T-cell (primary cell): ENCODE data around the gene RASA1. TPM values are rescaled to one million over a fixed set of nuclear protein-coding genes. Genes with fewer than 3 reads are reported as not detected.

Experiments
- ATAC-seq, 4 experiments: fragments of 200-7000 bp in 3 of 4; fragments of 150-1000 bp in 1 of 4; cut with Tn5 transposase; replicated peaks in 1 of 4; 1 replicate in 3 of 4; 2 replicates in 1 of 4; pipeline ENCODE4 v1.10.0; 2021; ENCODE audit warnings: moderate library complexity in 3 of 4, mild to moderate bottlenecking in 2 of 4, moderate number of reproducible peaks in 1 of 4
- CTCF ChIA-PET, 2 donors: fragments of 300-600 bp; sonication (Branson Sonifier 250); formaldehyde crosslinking; loops; one replicate each; lab custom pipeline; 2022; ENCODE audit warnings: antibody characterized with exemption in 2 of 2; lab: Charles Lee
- POLR2A ChIA-PET, 2 donors: fragments of 300-600 bp; sonication (Branson Sonifier 250); formaldehyde crosslinking; loops; one replicate each; lab custom pipeline; 2022; ENCODE audit warnings: antibody characterized with exemption in 2 of 2; lab: Charles Lee
- DNase-seq, 35 experiments: peaks; one replicate each; pipeline versions ENCODE4 v3.0.0 to v3.0.0-alpha.2; 2013 to 2023
- H3K27ac ChIP-seq: one replicate; pipeline ENCODE4 v1.5.1; 2013; ENCODE audit warnings: low read length
- H3K27me3 ChIP-seq, 2 experiments: replicated peaks in 1 of 2; 1 replicate in 1 of 2; 2 replicates in 1 of 2; pipeline versions ENCODE4 v1.6.1 to v1.7.0; 2013; ENCODE audit warnings: low read length in 1 of 2, mixed read lengths in 1 of 2; ENCODE audit not compliant: control insufficient read depth in 2 of 2, insufficient read depth in 2 of 2; ENCODE audit errors: extremely low read depth in 1 of 2
- H3K36me3 ChIP-seq, 2 donors: 1 replicate in 1 of 2; 2 replicates in 1 of 2; pipeline versions ENCODE4 v1.6.1 to v1.7.0; 2013; ENCODE audit warnings: low read length in 1 of 2; ENCODE audit not compliant: control insufficient read depth in 2 of 2, insufficient read depth in 1 of 2; ENCODE audit errors: extremely low read depth in 1 of 2
- H3K4me1 ChIP-seq, 2 experiments: 1 replicate in 1 of 2; 2 replicates in 1 of 2; pipeline versions ENCODE4 v1.6.1 to v1.7.0; 2013; ENCODE audit warnings: low read length in 2 of 2, mixed read lengths in 1 of 2; ENCODE audit not compliant: insufficient read depth in 2 of 2, control insufficient read depth in 1 of 2; ENCODE audit errors: extremely low read depth in 1 of 2
- H3K4me3 ChIP-seq, 2 donors: 1 replicate in 1 of 2; 2 replicates in 1 of 2; pipeline versions ENCODE4 v1.5.1 to v1.7.0; 2013; ENCODE audit warnings: mild to moderate bottlenecking in 2 of 2, low read length in 1 of 2, moderate library complexity in 1 of 2; ENCODE audit not compliant: control insufficient read depth in 1 of 2; ENCODE audit errors: extremely low read depth in 1 of 2
- H3K9me3 ChIP-seq: 2 replicates; pipeline ENCODE4 v1.7.0; 2013
- H3K27ac Mint-ChIP-seq, 2 donors: one replicate each; pipeline ENCODE4 v1.8.0; 2020 to 2021; ENCODE audit warnings: mild to moderate bottlenecking in 2 of 2, mixed read lengths in 2 of 2
- H3K27me3 Mint-ChIP-seq, 2 donors: one replicate each; pipeline ENCODE4 v1.8.0; 2021 to 2022; ENCODE audit warnings: mixed read lengths in 2 of 2
- H3K36me3 Mint-ChIP-seq: one replicate; pipeline ENCODE4 v1.8.0; 2021; ENCODE audit warnings: mixed read lengths
- H3K4me1 Mint-ChIP-seq, 3 donors: one replicate each; pipeline ENCODE4 v1.8.0; 2020 to 2022; ENCODE audit warnings: mixed read lengths in 3 of 3, mild to moderate bottlenecking in 1 of 3
- H3K4me3 Mint-ChIP-seq, 3 donors: one replicate each; pipeline ENCODE4 v1.8.0; 2020 to 2022; ENCODE audit warnings: mild to moderate bottlenecking in 3 of 3, mixed read lengths in 3 of 3, moderate library complexity in 3 of 3
- H3K9me3 Mint-ChIP-seq, 3 donors: one replicate each; pipeline ENCODE4 v1.8.0; 2020 to 2022; ENCODE audit warnings: mixed read lengths in 3 of 3
- WGBS: methylation state at CpG from one replicate; pipeline ENCODE4 v1.1.5; 2013; ENCODE audit warnings: missing lambda C conversion rate; ENCODE audit not compliant: insufficient coverage; 5-methylcytosine and 5-hydroxymethylcytosine counted together
- total RNA-seq, 35 experiments: library from RNA in 6 of 35; stranded (reverse) in 6 of 35; fragments of 120-200 nt in 1 of 35; gene quantifications; one replicate each; pipeline versions ENCODE4 v1.2.1 to v1.2.4 and lab custom pipeline; 2013 to 2026

The RASA1 gene
- total RNA-seq, 5 donors from 2014 or later (not counting 1 experiment from before 2014, with no cell fraction given) = 23.9 to 32.5 (median 24.7) TPM

- Mint-ChIP-seq H3K27me3 (no peaks in the 10 kb centered on the region), H3K4me1 (peaks cover 17 to 27% (median 19%) of the 10 kb centered on the region in 3 donors), H3K4me3 (no peak overlapping the region), H3K27ac (peak overlapping the region in 1 of 2 donors; percentile 10), H3K36me3 (peaks cover 38% of the 10 kb centered on the region), H3K9me3 (no peaks in the 10 kb centered on the region)
- WGBS = no CpG with 5 or more reads among the region's 3 CpGs
- DNase-seq (no peak), ATAC-seq (no peak)
- peaks cover 0 to 23% of the 10 kb centered on the region in 2 donors for H3K36me3 ChIP-seq
- ChIA-PET CTCF (interaction anchor here in 1 of 2 donors (2.1 kb wide), 1 partner anchor 32 kb away, joined by 8 read pairs; no protein-coding TSS in a partner anchor), POLR2A (interaction anchor here in 1 of 2 donors (0.6 kb wide), 1 partner anchor 20 kb away, joined by 3 read pairs; no protein-coding TSS in a partner anchor)
- no peak overlapping the region for H3K27ac ChIP-seq
- H3K9me3 ChIP-seq = no peaks in the 10 kb centered on the region
- H3K27me3 ChIP-seq = no peaks in the 10 kb centered on the region
- no peak overlapping the region for H3K4me3 ChIP-seq
- H3K4me1 ChIP-seq = peaks cover 0 to 14% of the 10 kb centered on the region in 2 experiments
Measured at GRCh38 chr5:87368601-87369000, 100.9 kb downstream of the RASA1 start.

- DNase-seq = no peak
- Histone ChIP-seq H3K9me3 (no peaks in the 10 kb centered on the region), H3K27me3 (no peaks in the 10 kb centered on the region), H3K36me3 (peaks cover 0 to 22% of the 10 kb centered on the region in 2 donors), H3K27ac (no peak overlapping the region), H3K4me1 (peaks cover 0 to 6% of the 10 kb centered on the region in 2 experiments), H3K4me3 (no peak overlapping the region)
- no peaks in the 10 kb centered on the region for H3K27me3 Mint-ChIP-seq
- POLR2A ChIA-PET = interaction anchor here in 1 of 2 donors (0.6 to 1.1 kb wide), 2 partner anchors 31 to 35 kb away, joined by 4 read pairs; no protein-coding TSS in a partner anchor
- no peak overlapping the region for H3K4me3 Mint-ChIP-seq
- H3K27ac Mint-ChIP-seq = no peak overlapping the region
- H3K36me3 Mint-ChIP-seq = peaks cover 37% of the 10 kb centered on the region
- ATAC-seq = no peak
- CTCF ChIA-PET = interaction anchor here in 1 of 2 donors (2.1 kb wide), 1 partner anchor 31 kb away, joined by 8 read pairs; no protein-coding TSS in a partner anchor
- peaks cover 17 to 21% (median 17%) of the 10 kb centered on the region in 3 donors for H3K4me1 Mint-ChIP-seq
- no peaks in the 10 kb centered on the region for H3K9me3 Mint-ChIP-seq
Measured at GRCh38 chr5:87369431-87369830, 101.7 kb downstream of the RASA1 start.

GRCh38 chr5:87372705-87373104 is 105.0 kb downstream of the RASA1 start:
- H3K27ac ChIP-seq = no peak overlapping the region
- ChIA-PET POLR2A (interaction anchor here in 1 of 2 donors (0.5 kb wide), 1 partner anchor 12 kb away, joined by 3 read pairs; no protein-coding TSS in a partner anchor), CTCF (interaction anchor here in 1 of 2 donors (0.6 to 1.6 kb wide), 2 partner anchors 8 to 28 kb away, joined by 3 to 5 read pairs; no protein-coding TSS in a partner anchor)
- ATAC-seq (no peak), DNase-seq (no peak)
- H3K4me3 ChIP-seq = no peak overlapping the region
- WGBS = no CpG with 5 or more reads among the region's 2 CpGs
- no peak overlapping the region for H3K4me3 Mint-ChIP-seq
- no peaks in the 10 kb centered on the region for H3K4me1 ChIP-seq
- peaks cover 0 to 30% of the 10 kb centered on the region in 2 donors for H3K36me3 ChIP-seq
- peak overlapping the region in 1 of 2 donors; percentile 17 for H3K27ac Mint-ChIP-seq
- no peaks in the 10 kb centered on the region for H3K27me3 ChIP-seq
- peaks cover 8 to 19% (median 10%) of the 10 kb centered on the region in 3 donors for H3K4me1 Mint-ChIP-seq
- H3K27me3 Mint-ChIP-seq = no peaks in the 10 kb centered on the region
- H3K36me3 Mint-ChIP-seq = peaks cover 38% of the 10 kb centered on the region
- H3K9me3 ChIP-seq = no peaks in the 10 kb centered on the region
- no peaks in the 10 kb centered on the region for H3K9me3 Mint-ChIP-seq

- no peak for ATAC-seq
- Mint-ChIP-seq H3K9me3 (no peaks in the 10 kb centered on the region), H3K4me1 (peaks cover 11 to 21% (median 13%) of the 10 kb centered on the region in 3 donors), H3K27ac (no peak overlapping the region), H3K4me3 (no peak overlapping the region), H3K36me3 (peaks cover 28% of the 10 kb centered on the region), H3K27me3 (no peaks in the 10 kb centered on the region)
- ChIA-PET POLR2A (interaction anchor here in 1 of 2 donors (0.7 kb wide), 1 partner anchor 18 kb away, joined by 4 read pairs; no protein-coding TSS in a partner anchor), CTCF (interaction anchor here in 1 of 2 donors (3.9 kb wide), 1 partner anchor 17 kb away, joined by 20 read pairs; no protein-coding TSS in a partner anchor)
- H3K4me1 ChIP-seq = no peaks in the 10 kb centered on the region
- no CpG with 5 or more reads among the region's 1 CpG for WGBS
- no peak overlapping the region for H3K27ac ChIP-seq
- no peak overlapping the region for H3K4me3 ChIP-seq
- no peaks in the 10 kb centered on the region for H3K9me3 ChIP-seq
- peaks cover 0 to 70% of the 10 kb centered on the region in 2 donors for H3K36me3 ChIP-seq
- no peaks in the 10 kb centered on the region for H3K27me3 ChIP-seq
- no peak for DNase-seq
Measured at GRCh38 chr5:87382224-87382623, 114.5 kb downstream of the RASA1 start.

- H3K27me3 Mint-ChIP-seq = no peaks in the 10 kb centered on the region
- no peaks in the 10 kb centered on the region for H3K9me3 Mint-ChIP-seq
- no peaks in the 10 kb centered on the region for H3K27me3 ChIP-seq
- no peaks in the 10 kb centered on the region for H3K4me1 ChIP-seq
- ChIA-PET POLR2A (interaction anchor here (0.5 to 0.6 kb wide), 2 partner anchors 21 to 24 kb away, joined by 3 to 5 read pairs; no protein-coding TSS in a partner anchor), CTCF (interaction anchor here (0.7 to 3.9 kb wide), 3 partner anchors 16 to 18 kb away, joined by 4 to 20 read pairs (median 7); no protein-coding TSS in a partner anchor)
- DNase-seq (no peak), ATAC-seq (no peak)
- no peaks in the 10 kb centered on the region for H3K9me3 ChIP-seq
- peaks cover 36% of the 10 kb centered on the region for H3K36me3 Mint-ChIP-seq
- H3K4me3 ChIP-seq = no peak overlapping the region
- no CpG with 5 or more reads among the region's 1 CpG for WGBS
- peaks cover 11 to 21% (median 13%) of the 10 kb centered on the region in 3 donors for H3K4me1 Mint-ChIP-seq
- peaks cover 0 to 73% of the 10 kb centered on the region in 2 donors for H3K36me3 ChIP-seq
- no peak overlapping the region for H3K4me3 Mint-ChIP-seq
- peak overlapping the region in 1 of 2 donors; percentile 39 for H3K27ac Mint-ChIP-seq
- no peak overlapping the region for H3K27ac ChIP-seq
Measured at GRCh38 chr5:87383216-87383615, 115.5 kb downstream of the RASA1 start.

- Mint-ChIP-seq H3K4me1 (peaks cover 7 to 25% (median 16%) of the 10 kb centered on the region in 3 donors), H3K9me3 (no peaks in the 10 kb centered on the region), H3K27ac (peak overlapping the region in 1 of 2 donors; percentile 57), H3K4me3 (no peak overlapping the region), H3K27me3 (no peaks in the 10 kb centered on the region), H3K36me3 (peaks cover 45% of the 10 kb centered on the region)
- Histone ChIP-seq H3K9me3 (no peaks in the 10 kb centered on the region), H3K27ac (no peak overlapping the region), H3K4me1 (no peaks in the 10 kb centered on the region), H3K4me3 (no peak overlapping the region), H3K27me3 (no peaks in the 10 kb centered on the region), H3K36me3 (peaks cover 3 to 74% of the 10 kb centered on the region in 2 donors)
- ATAC-seq = no peak
- DNase-seq = no peak
- ChIA-PET POLR2A (interaction anchor here (0.7 to 1.7 kb wide), 3 partner anchors 8 to 416 kb away, joined by 3 to 7 read pairs (median 3); no protein-coding TSS in a partner anchor), CTCF (interaction anchor here (2.5 to 3.9 kb wide), 2 partner anchors 14 to 15 kb away, joined by 6 to 20 read pairs; no protein-coding TSS in a partner anchor)
- no CpG with 5 or more reads among the region's 2 CpGs for WGBS
Measured at GRCh38 chr5:87385802-87386201, 118.1 kb downstream of the RASA1 start.
